CD4-positive, alpha-beta T cell treated with Interferon gamma for 1 hour (primary cell): ENCODE data around the gene PDE3A.
"Not testable (repeated sequence)": the region's sequence is repeated elsewhere in the genome, so short reads cannot be mapped to it uniquely, and the experiment has no call there.

ENCODE experiments used
- DNase-seq: peaks from one replicate; pipeline ENCODE4 v3.0.0-alpha.2; 2020

PDE3A gene

GRCh38 chr12:20368114-20368650 is at the start of gene PDE3A:
Gene PDE3A, plus strand, starts transcription at chr12:20368537. Its CDS starts 748 bp downstream, at chr12:20369285.
- DNase-seq: no peak

GRCh38 chr12:20319366-20319765 is 49.0 kb upstream of the PDE3A start:
- no peak for DNase-seq

- no peak for DNase-seq
Observed at GRCh38 chr12:20320552-20320951, 47.8 kb upstream of the PDE3A start.

- DNase-seq: not testable (repeated sequence)
Observed at GRCh38 chr12:20330826-20331505, 37.4 kb upstream of the PDE3A start.

- no peak for DNase-seq
Observed at GRCh38 chr12:20339060-20339459, 29.3 kb upstream of the PDE3A start.

GRCh38 chr12:20342111-20342510 is 26.2 kb upstream of the PDE3A start:
- DNase-seq: no peak

GRCh38 chr12:20345866-20346265 is 22.5 kb upstream of the PDE3A start:
- no peak for DNase-seq

GRCh38 chr12:20350026-20350425 is 18.3 kb upstream of the PDE3A start:
- no peak for DNase-seq

GRCh38 chr12:20350495-20350894 is 17.8 kb upstream of the PDE3A start:
- no peak for DNase-seq

- DNase-seq: no peak
Observed at GRCh38 chr12:20351406-20351805, 16.9 kb upstream of the PDE3A start.

GRCh38 chr12:20356048-20356447 is 12.3 kb upstream of the PDE3A start:
- DNase-seq: no peak

GRCh38 chr12:20360407-20360806 is 7.9 kb upstream of the PDE3A start:
- DNase-seq: no peak

- DNase-seq: no peak
Observed at GRCh38 chr12:20361416-20361815, 6.9 kb upstream of the PDE3A start.

- DNase-seq: no peak
Observed at GRCh38 chr12:20364501-20364900, 3.8 kb upstream of the PDE3A start.

GRCh38 chr12:20366776-20367409 is 1.4 kb upstream of the PDE3A start:
- no peak for DNase-seq

- DNase-seq: no peak
Observed at GRCh38 chr12:20367583-20368113, 689 bp upstream of the PDE3A start.

- no peak for DNase-seq
Observed at GRCh38 chr12:20368651-20369304, 441 bp downstream of the PDE3A start.

- no peak for DNase-seq
Observed at GRCh38 chr12:20369305-20370013, 1.1 kb downstream of the PDE3A start.

GRCh38 chr12:20370014-20370386 is 1.7 kb downstream of the PDE3A start:
- no peak for DNase-seq

- DNase-seq: no peak
Observed at GRCh38 chr12:20370866-20371519, 2.7 kb downstream of the PDE3A start.

GRCh38 chr12:20372326-20373096 is 4.2 kb downstream of the PDE3A start:
- no peak for DNase-seq

- DNase-seq: no peak
Observed at GRCh38 chr12:20374795-20375194, 6.5 kb downstream of the PDE3A start.
